ENCODE results near the gene SF3A2.

DNA sequence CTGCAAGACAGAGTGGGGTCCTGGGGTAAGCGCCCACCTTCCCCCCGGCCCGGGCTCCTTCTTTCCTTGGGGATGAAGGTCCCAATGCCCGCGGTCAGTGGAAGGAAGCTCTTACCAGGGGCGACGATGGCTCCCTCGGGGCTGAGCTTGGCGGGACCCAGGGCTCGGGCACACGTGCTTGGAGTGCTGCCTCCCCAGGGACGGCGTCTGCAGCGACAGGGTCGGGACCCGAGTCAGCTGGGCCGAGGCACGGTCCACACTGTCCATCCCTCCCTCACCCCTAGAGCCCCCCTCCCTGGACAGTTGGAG, 16.1 kb downstream of the SF3A2 start:
- no peak for TF ChIP-seq EP300 (IDR thresholded peaks at IDR 0.05; ENCODE audit: borderline replicate concordance)
- TF ChIP-seq FOXM1 (IDR thresholded peaks at IDR 0.05; ENCODE audit: borderline replicate concordance, low read depth), result no peak
- TF ChIP-seq EGR1 (IDR thresholded peaks at IDR 0.05), result no peak
- TF ChIP-seq YY1 (IDR thresholded peaks at IDR 0.05; ENCODE audit: low read depth), result no peak
- TF ChIP-seq CREB1 (IDR thresholded peaks at IDR 0.05; ENCODE audit: low read depth), result no peak
- TF ChIP-seq, protein P1, sequence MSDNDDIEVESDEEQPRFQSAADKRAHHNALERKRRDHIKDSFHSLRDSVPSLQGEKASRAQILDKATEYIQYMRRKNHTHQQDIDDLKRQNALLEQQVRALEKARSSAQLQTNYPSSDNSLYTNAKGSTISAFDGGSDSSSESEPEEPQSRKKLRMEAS (IDR thresholded peaks at IDR 0.05), result no peak
- no peak for TF ChIP-seq TCF12 (IDR thresholded peaks at IDR 0.05; ENCODE audit: low read depth)
- no peak for TF ChIP-seq TAF1 (IDR thresholded peaks at IDR 0.05; ENCODE audit: low read depth)
- TF ChIP-seq, protein P2, sequence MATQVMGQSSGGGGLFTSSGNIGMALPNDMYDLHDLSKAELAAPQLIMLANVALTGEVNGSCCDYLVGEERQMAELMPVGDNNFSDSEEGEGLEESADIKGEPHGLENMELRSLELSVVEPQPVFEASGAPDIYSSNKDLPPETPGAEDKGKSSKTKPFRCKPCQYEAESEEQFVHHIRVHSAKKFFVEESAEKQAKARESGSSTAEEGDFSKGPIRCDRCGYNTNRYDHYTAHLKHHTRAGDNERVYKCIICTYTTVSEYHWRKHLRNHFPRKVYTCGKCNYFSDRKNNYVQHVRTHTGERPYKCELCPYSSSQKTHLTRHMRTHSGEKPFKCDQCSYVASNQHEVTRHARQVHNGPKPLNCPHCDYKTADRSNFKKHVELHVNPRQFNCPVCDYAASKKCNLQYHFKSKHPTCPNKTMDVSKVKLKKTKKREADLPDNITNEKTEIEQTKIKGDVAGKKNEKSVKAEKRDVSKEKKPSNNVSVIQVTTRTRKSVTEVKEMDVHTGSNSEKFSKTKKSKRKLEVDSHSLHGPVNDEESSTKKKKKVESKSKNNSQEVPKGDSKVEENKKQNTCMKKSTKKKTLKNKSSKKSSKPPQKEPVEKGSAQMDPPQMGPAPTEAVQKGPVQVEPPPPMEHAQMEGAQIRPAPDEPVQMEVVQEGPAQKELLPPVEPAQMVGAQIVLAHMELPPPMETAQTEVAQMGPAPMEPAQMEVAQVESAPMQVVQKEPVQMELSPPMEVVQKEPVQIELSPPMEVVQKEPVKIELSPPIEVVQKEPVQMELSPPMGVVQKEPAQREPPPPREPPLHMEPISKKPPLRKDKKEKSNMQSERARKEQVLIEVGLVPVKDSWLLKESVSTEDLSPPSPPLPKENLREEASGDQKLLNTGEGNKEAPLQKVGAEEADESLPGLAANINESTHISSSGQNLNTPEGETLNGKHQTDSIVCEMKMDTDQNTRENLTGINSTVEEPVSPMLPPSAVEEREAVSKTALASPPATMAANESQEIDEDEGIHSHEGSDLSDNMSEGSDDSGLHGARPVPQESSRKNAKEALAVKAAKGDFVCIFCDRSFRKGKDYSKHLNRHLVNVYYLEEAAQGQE (IDR thresholded peaks at IDR 0.05; ENCODE audit: low read depth), result no peak
- TF ChIP-seq TEAD4 (IDR thresholded peaks at IDR 0.05), result no peak
- no peak for TF ChIP-seq NFIC (IDR thresholded peaks at IDR 0.05)
- TF ChIP-seq, protein P3, sequence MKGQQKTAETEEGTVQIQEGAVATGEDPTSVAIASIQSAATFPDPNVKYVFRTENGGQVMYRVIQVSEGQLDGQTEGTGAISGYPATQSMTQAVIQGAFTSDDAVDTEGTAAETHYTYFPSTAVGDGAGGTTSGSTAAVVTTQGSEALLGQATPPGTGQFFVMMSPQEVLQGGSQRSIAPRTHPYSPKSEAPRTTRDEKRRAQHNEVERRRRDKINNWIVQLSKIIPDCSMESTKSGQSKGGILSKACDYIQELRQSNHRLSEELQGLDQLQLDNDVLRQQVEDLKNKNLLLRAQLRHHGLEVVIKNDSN (IDR thresholded peaks at IDR 0.05), result no peak
- TF ChIP-seq CEBPB (IDR thresholded peaks at IDR 0.05), result no peak
- no peak for TF ChIP-seq RAD21 (IDR thresholded peaks at IDR 0.05; ENCODE audit: low read depth)

Data from Ishikawa (cell line).